Central memory CD4-positive, alpha-beta T cell (primary cell): ENCODE results near the gene KCNE4.

Experiments
- DNase-seq: peaks from one replicate; pipeline ENCODE4 v3.0.0; 2022

The KCNE4 gene

DNA sequence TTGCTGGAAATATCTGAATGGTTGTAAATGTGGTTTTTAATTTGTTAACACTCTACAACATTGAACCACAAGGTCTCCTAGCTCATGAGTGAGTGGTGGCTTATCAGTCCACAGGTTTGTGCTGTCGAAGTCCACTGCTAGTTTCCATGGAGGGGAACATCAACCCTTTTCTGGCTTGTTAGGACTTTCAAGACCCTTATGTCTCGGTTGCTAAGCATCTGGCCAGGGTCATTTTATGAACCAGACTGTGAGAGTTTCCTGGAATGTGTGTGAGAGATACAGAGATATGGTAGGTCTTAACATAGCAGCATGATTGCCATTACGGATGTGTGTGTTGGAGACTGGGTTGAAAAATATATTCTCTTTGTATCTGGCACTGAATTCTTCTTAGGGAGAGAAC, 36.9 kb downstream of the KCNE4 start:
- DNase-seq = no peak

DNA sequence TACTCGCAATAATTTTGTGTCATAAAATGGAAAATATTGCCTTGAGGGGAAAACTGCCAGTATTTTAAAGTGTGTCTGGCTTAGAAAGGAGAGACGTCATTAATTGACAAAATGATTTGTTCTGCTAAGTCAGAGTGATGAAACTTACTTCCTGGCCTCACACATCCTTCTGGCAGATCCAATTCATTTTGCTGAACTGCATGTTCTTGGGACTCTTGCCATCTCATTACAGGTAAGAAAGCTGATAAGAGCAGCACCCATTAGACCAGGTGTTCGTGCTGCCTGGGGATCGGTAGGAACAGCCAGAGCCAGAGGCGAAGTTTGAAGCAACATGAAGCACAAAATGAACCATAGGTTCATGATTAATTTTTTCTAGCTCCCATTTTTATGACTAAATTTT, 38.0 kb downstream of the KCNE4 start:
- DNase-seq = no peak

DNA sequence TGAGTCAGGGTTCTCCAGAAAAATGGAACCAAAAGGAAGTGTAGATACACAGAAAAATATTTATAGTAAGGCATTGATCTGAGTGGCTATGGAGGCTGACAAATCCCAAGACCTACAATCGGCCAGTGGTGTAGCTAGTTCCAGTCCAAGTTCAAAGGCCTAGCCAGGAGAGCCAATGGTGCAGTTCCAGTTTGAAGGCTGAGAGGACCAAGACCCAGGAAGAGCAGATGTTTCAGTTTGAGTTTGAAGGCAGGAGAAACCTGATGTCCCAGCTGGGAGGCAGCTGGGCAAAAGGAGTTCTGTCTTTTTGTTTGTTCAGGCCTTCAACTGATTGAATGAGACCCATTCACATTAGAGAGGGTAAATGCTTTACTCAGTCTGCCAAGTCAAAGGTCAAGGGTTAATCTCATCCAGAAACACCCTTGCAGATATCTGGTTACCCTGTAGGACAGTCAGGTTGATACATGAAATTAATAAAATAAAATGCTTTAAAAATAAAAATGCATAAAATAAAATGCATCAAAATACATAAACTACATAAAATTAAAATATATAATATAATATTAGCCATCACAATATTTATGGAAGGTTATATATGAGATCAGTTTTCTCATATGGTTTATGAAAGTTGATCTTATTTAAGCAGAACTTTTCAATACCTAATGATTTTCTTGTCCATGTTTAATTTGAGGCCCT, 38.7 kb downstream of the KCNE4 start:
- no peak for DNase-seq

DNA sequence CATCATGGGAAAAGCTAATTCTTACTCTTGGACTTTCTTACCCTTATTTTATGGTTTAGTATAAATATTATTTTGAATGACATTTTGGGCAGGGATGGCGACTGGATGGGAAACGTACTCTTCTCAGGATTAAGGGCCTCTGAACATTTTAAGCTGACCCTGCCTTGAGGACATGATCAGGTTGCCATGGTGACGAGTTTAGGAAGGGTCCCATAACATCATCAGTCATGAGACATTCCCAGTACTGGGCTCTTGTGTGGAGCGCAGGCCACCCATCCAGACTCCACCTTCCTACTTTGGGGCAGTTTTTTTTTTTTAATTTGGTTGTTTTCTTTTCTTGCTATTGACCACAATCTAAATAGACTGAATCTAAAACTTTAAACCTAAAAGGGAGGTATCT, 40.7 kb downstream of the KCNE4 start:
- DNase-seq = no peak

DNA sequence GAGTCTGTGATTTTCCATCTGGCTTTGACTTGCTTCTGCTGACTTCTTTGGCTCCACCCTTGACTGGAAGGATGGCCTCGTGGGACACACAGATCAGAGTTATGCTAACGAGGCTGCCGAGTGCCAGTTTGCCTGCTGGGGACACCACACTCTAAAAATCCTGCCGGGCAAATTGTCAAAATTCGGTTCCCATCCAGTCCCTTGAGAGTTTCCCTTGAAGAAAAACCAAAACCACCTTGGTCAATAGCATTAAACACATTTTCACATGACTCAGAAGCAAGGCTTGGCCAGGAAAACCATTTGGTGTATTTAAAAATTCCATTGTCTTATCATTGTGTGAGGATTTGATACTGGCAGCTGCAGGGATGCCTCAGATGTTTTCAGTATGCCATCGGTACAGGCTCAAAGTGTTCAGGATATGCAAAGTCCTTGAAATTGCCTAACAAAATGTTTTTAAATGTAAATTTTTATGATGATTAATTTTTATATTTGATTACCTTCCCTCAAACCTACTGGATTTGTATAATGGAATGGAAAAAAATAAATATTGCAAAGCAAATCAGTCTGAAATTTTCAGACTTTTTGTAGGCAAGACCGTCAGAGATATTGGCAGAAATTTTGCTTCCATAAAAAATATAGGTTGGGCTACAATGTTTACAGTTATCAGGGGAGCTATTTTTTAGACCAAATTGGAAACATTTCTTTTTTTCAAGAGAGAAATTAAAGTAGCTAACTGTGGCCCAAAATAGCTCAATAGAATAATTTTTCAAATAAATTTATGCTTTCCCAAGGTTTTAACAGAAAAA, 41.6 kb downstream of the KCNE4 start:
- no peak for DNase-seq

DNA sequence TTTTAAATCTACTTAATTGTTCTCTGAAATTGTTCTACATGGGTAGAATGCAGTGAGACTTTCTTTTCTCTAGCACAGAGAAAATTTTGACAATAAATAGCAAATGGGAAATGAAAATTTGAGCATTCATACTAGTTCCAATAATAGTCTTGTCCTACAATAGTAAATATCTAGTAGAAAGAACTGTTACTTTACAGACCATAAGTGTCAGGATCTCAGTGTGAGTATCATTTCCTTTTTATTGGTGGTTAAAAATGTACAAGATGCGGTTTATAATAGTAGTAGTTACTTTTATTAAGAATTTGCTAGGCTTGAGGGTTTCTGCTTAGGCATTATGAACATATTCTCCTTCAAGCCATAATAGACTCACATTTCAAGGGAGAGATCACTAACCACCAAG, 43.2 kb downstream of the KCNE4 start:
- DNase-seq = no peak

DNA sequence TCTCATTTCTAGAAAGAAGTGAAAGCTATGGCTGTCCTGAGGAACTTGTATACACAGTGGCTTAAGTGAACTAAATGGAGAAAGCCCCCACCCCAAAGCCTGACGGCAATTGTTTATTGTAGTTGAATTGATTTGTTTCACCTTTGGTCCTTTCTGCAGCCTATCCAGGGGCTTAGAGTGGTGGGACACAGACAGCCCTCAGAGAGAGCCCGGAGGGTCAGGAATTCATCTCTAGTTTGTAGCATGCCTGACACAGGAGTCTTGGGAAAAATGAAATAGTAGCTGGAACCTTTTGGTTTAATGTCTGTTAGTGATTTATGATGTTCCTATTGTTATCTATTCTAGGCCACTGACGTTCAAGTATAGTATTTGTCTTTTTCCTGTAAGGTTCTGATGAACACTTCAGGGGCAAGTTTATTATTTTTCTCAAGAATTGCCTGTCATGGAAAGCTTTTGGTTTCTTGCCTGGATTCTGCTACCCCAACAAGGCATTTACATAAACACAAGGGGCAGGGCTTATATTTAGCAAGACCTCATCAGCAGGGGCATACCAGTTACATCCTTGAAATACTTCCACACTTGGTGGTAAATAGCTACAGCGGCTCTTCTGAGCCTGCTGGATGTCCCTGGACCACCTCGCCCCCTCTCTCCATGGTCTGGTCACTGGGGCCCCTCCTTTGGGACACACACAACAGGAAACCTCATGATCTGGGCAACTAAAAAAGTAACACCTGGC, 44.4 kb downstream of the KCNE4 start:
- DNase-seq = no peak

DNA sequence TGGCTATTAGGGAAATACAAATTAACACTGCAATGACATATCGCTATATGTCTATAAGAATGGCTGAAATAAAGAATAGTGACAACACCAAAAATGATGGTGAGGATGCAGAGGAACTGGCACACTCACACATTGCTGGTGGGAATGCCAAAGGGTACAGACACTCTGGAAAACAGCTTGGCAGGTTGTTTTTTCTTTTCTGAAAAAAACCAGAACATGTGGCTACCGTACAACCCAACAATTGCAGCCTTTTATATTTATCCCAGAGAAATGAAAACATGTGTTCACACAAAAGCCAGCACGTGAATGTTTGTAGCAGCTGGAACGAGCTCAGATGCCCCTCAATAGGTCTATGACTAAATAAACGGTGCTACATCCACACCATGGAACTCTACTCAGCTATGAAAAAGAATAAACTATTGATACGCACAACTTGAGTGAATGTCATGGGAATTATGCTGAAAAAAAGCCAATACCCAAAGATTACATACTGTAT, 45.9 kb downstream of the KCNE4 start:
- DNase-seq = no peak

DNA sequence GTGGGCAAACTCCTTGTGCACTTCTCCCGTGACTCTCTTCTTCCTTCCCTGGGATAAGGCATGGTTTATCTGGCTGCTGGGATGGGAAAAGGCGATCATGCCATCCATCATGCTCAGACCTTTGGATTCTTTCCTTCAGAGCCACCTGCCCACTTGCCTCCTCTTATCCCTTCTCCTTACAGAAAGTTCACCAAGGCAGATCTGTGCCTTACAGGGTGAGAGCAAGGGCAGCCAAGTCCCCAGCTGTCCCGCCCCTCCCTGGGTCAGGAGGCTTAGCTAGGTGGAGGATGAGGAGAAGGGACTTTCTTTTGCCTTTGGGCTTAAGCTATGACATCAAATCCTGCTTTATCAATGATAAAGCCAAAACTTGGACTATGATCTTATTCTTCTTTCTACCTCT, 47.6 kb downstream of the KCNE4 start:
- DNase-seq = no peak

DNA sequence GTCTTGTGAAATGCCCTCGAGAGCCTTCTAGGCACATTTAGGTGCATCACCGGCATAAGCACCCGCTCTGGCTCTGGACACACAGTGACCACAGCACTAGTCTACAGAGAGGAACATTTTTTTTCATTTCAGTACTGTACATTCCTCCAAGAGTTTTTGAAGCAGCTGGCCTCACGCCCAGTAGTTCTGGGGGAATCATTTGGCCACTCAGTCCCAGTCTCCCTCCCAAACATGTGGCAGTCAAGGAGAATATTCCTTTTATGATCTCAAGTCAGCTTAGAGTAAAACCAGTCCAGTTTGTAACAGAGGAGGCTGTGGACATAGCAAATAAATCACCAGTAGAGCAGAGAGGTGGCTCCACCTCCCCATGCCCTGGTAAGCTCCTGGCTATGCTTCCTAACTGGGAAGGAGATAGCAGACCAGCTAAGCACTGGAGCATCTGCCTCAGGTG, 48.1 kb downstream of the KCNE4 start:
- DNase-seq = no peak

DNA sequence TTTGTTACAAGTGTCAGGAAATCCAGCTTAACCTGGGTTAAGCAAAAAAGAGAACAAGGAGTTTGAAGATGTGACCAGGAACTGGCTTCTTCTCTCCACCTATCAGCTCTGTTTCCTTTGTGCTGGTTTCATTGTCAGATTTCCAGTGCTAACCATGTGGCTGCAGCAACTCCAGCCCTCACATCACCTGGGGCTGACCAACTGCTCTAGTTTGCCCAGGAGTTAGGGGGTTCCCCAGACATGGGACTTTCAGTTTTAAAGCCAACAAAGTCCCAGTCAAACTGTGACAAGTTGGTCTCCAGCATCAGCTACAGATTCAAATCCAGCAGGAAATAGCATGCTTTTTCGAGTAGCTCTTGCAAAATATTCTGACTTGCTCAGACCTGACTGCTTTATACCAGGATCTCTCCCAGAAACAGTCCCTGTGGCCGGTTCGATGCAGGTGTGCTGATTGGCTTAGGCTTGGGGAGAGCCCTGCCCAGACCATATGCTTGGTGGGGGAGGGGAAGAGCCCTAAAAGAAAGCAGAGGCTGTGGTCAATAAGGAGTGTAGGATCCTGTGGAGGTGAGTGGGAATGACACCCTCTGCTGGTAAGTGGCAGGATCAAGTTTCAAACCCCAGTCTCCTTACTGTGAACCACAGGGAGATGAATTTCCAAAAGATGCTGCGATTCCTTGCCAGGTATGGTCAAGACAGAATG, 49.5 kb downstream of the KCNE4 start:
- DNase-seq = no peak

DNA sequence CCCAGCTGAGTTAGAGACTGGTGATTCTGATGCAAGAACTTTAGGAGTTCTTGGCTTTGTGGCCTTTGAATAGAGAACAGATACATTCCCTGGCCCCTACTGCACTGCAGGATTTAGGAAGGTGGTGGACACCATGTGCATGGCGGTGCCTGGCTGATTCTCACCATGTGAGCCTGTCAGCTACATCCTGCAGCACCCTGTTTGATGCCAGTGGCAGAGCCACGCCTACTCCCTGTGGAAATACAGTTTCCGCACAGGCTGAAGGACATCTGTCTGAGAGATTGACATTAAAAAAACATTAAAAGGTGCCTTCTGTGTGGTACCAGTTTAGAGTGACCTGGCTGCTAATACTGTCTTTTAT, 50.0 kb downstream of the KCNE4 start:
- no peak for DNase-seq

DNA sequence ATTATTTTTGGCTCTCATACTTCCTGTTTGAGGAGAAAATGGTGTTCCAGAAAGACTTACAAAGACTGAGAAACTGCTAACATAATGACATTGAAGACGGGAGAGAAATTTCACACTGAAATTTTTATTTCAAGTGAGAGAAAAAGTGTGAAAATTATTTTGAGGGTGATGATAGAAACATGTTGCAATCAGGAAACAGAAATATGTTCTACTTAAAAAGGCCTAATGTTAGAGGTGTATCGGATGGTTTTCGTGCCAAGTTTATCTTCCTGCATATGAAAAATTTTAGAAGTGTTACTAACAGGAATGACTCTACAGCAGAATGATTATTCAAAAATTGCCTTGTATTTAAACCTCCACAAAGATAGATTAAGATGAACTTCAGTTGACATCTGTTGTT, 50.5 kb downstream of the KCNE4 start:
- DNase-seq = no peak

DNA sequence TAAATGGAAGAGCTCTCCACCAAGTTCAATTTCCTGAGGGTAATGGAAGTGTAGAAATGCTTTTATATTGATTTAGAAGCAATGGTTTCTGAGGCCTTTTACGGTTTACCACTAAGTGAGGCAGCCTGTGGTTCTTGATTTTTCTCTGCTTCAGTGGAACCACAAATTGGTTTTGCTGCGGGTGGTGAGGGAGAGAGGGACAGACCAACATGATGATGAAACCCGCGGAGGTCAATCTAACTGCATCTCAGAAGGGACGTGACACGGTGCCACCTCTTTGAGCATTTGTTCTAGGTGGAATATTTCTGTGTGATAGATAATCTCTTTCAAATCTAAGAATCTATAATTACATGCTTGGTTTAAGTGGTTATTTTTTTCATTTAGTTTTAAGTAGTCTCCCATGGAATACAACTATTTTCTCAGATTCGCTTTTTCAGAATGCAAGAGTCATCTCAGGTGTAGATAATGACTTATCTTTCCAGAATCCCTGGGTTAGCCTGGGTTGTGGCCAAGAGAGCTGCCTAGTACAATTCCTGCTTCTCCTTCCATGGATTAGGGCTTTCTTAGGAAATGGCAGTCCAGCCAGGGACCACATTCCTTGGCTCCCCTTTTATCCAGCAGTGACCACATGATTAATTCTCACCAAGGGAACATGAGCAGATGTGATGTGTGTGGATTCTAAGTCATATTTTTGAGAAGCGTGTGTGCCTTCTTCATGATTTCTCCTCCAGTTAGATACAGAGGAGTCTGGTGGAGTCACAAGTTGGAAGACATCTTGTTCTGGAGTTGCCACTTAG, 52.5 kb downstream of the KCNE4 start:
- DNase-seq = no peak
